ENCODE results near the gene ARHGAP29.

The ARHGAP29 gene

DNA sequence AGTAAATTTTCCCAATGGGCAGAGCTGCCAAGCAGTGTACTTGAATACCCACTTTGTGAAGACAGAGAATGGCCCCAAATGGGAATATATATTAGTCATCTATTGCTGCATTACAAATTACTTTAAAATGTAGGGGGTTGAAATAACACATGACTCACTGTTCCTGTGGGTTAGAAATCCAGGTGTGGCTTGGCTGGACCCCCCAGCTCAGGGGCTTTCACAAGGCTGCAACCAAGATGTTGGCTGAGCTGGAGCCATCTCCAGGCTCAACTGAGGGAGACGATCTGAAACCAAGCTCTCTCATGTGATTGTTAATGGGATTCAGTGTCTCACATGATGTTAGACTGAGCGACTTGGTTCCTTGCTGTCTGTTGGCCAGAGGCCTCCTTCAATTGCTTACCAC, 33.4 kb upstream of the ARHGAP29 start:
- Histone ChIP-seq H3K4me3 (ENCODE audit: insufficient read depth in 1 of 2, low read depth in 1 of 2, low read length in 2 of 2) (peak overlapping the region in 1 of 2 experiments; percentile 10), H3K23ac (ENCODE audit: low read length in 2 of 2) (no peak overlapping the region), H3K27me3 (ENCODE audit: control insufficient read depth in 1 of 2, insufficient read depth in 1 of 2, low read length in 2 of 2) (no peaks in the 10 kb centered on the region), H3K79me1 (replicated peaks; ENCODE audit: low read length, poor library complexity, severe bottlenecking) (peaks cover 5% of the 10 kb centered on the region), H4K91ac (ENCODE audit: low read length) (no peak overlapping the region), H3K9me3 (ENCODE audit: control insufficient read depth, low read length) (no peaks in the 10 kb centered on the region), H3K9ac (ENCODE audit: low read length) (peak overlapping the region; percentile 18), H2BK5ac (ENCODE audit: low read depth, low read length, poor library complexity, severe bottlenecking) (peak overlapping the region; percentile 46), H4K8ac (ENCODE audit: low read length) (no peak overlapping the region), H2BK120ac (ENCODE audit: low read depth, low read length) (no peak overlapping the region), H3K14ac (ENCODE audit: low read length in 2 of 2) (no peak overlapping the region), H2BK12ac (ENCODE audit: low read length in 2 of 2) (no peak overlapping the region), H3K27ac (ENCODE audit: low read length, poor library complexity, severe bottlenecking) (peak overlapping the region; percentile 95), H3K4ac (ENCODE audit: low read depth in 1 of 2, low read length in 2 of 2) (no peak overlapping the region), H3K36me3 (ENCODE audit: control insufficient read depth in 1 of 2, insufficient read depth in 2 of 2, low read depth in 1 of 2, low read length in 2 of 2) (no peaks in the 10 kb centered on the region), H3K4me1 (ENCODE audit: control insufficient read depth, insufficient read depth, low read depth, low read length) (peaks cover 4% of the 10 kb centered on the region), H2AK5ac (ENCODE audit: low read length, severe bottlenecking) (no peak overlapping the region), H3K18ac (ENCODE audit: low read depth in 1 of 2, low read length in 2 of 2) (peak overlapping the region in 1 of 2 experiments; percentile 14), H2AFZ (ENCODE audit: low read depth, low read length) (no peak overlapping the region), H3K4me2 (ENCODE audit: low read length, poor library complexity, severe bottlenecking) (no peak overlapping the region), H2BK15ac (ENCODE audit: low read depth, poor library complexity, severe bottlenecking) (no peak overlapping the region)
- peak; percentile 21 for DNase-seq
- WGBS: 82% methylated on average over 2 of the region's 2 CpGs

- peaks cover 5% of the 10 kb centered on the region for H3K79me1 ChIP-seq (replicated peaks; ENCODE audit: low read length, poor library complexity, severe bottlenecking)
- no peak for DNase-seq
- H3K4me2 ChIP-seq (ENCODE audit: low read length, poor library complexity, severe bottlenecking): no peak overlapping the region
- no peak overlapping the region for H2AFZ ChIP-seq (ENCODE audit: low read depth, low read length)
- H3K9ac ChIP-seq (ENCODE audit: low read length): no peak overlapping the region
- peak overlapping the region; percentile 95 for H3K27ac ChIP-seq (ENCODE audit: low read length, poor library complexity, severe bottlenecking)
- H3K14ac ChIP-seq (ENCODE audit: low read length in 2 of 2): no peak overlapping the region
- H2AK5ac ChIP-seq (ENCODE audit: low read length, severe bottlenecking): peak overlapping the region; percentile 72
- no peaks in the 10 kb centered on the region for H3K27me3 ChIP-seq (ENCODE audit: control insufficient read depth in 1 of 2, insufficient read depth in 1 of 2, low read length in 2 of 2)
- H4K91ac ChIP-seq (ENCODE audit: low read length): no peak overlapping the region
- no peak overlapping the region for H3K4me3 ChIP-seq (ENCODE audit: insufficient read depth in 1 of 2, low read depth in 1 of 2, low read length in 2 of 2)
- H3K4ac ChIP-seq (ENCODE audit: low read depth in 1 of 2, low read length in 2 of 2): no peak overlapping the region
- H3K36me3 ChIP-seq (ENCODE audit: control insufficient read depth in 1 of 2, insufficient read depth in 2 of 2, low read depth in 1 of 2, low read length in 2 of 2): no peaks in the 10 kb centered on the region
- no peak overlapping the region for H3K23ac ChIP-seq (ENCODE audit: low read length in 2 of 2)
- H2BK120ac ChIP-seq (ENCODE audit: low read depth, low read length): no peak overlapping the region
- no peak overlapping the region for H2BK15ac ChIP-seq (ENCODE audit: low read depth, poor library complexity, severe bottlenecking)
- no peaks in the 10 kb centered on the region for H3K9me3 ChIP-seq (ENCODE audit: control insufficient read depth, low read length)
- 100% methylated on average over 2 of the region's 2 CpGs for WGBS
- no peak overlapping the region for H3K18ac ChIP-seq (ENCODE audit: low read depth in 1 of 2, low read length in 2 of 2)
- H4K8ac ChIP-seq (ENCODE audit: low read length): no peak overlapping the region
- peak overlapping the region; percentile 47 for H2BK5ac ChIP-seq (ENCODE audit: low read depth, low read length, poor library complexity, severe bottlenecking)
- peaks cover 10% of the 10 kb centered on the region for H3K4me1 ChIP-seq (ENCODE audit: control insufficient read depth, insufficient read depth, low read depth, low read length)
- H2BK12ac ChIP-seq (ENCODE audit: low read length in 2 of 2): no peak overlapping the region
These were observed 32.5 kb upstream of the ARHGAP29 start for GRCh38 chr1:94269921-94270320.

GRCh38 chr1:94265906-94266305, 28.5 kb upstream of the ARHGAP29 start:
- Histone ChIP-seq H3K23ac (ENCODE audit: low read length in 2 of 2) (no peak overlapping the region), H2BK12ac (ENCODE audit: low read length in 2 of 2) (no peak overlapping the region)

GRCh38 chr1:94265011-94265422, 27.6 kb upstream of the ARHGAP29 start:
- Histone ChIP-seq H2AK5ac (ENCODE audit: low read length, severe bottlenecking) (peak overlapping the region; percentile 99), H3K79me1 (replicated peaks; ENCODE audit: low read length, poor library complexity, severe bottlenecking) (peaks cover 2% of the 10 kb centered on the region), H2BK15ac (ENCODE audit: low read depth, poor library complexity, severe bottlenecking) (peak overlapping the region; percentile 19), H2BK120ac (ENCODE audit: low read depth, low read length) (no peak overlapping the region), H3K14ac (ENCODE audit: low read length in 2 of 2) (peak overlapping the region in 1 of 2 experiments; percentile 15), H3K4me1 (ENCODE audit: control insufficient read depth, insufficient read depth, low read depth, low read length) (peaks cover 8% of the 10 kb centered on the region), H3K9me3 (ENCODE audit: control insufficient read depth, low read length) (no peaks in the 10 kb centered on the region), H3K4me2 (ENCODE audit: low read length, poor library complexity, severe bottlenecking) (peak overlapping the region; percentile 24), H3K27me3 (ENCODE audit: control insufficient read depth in 1 of 2, insufficient read depth in 1 of 2, low read length in 2 of 2) (no peaks in the 10 kb centered on the region), H2AFZ (ENCODE audit: low read depth, low read length) (no peak overlapping the region), H3K27ac (ENCODE audit: low read length, poor library complexity, severe bottlenecking) (peak overlapping the region; percentile 43), H4K8ac (ENCODE audit: low read length) (peak overlapping the region; percentile 55), H3K4me3 (ENCODE audit: insufficient read depth in 1 of 2, low read depth in 1 of 2, low read length in 2 of 2) (no peak overlapping the region), H2BK12ac (ENCODE audit: low read length in 2 of 2) (no peak overlapping the region), H3K9ac (ENCODE audit: low read length) (no peak overlapping the region), H2BK5ac (ENCODE audit: low read depth, low read length, poor library complexity, severe bottlenecking) (peak overlapping the region; percentile 71), H3K36me3 (ENCODE audit: control insufficient read depth in 1 of 2, insufficient read depth in 2 of 2, low read depth in 1 of 2, low read length in 2 of 2) (no peaks in the 10 kb centered on the region), H3K4ac (ENCODE audit: low read depth in 1 of 2, low read length in 2 of 2) (no peak overlapping the region), H3K23ac (ENCODE audit: low read length in 2 of 2) (no peak overlapping the region), H3K18ac (ENCODE audit: low read depth in 1 of 2, low read length in 2 of 2) (no peak overlapping the region), H4K91ac (ENCODE audit: low read length) (no peak overlapping the region)
- no peak for DNase-seq
- whole genome bisulfite sequencing: 88% methylated on average over 3 of the region's 3 CpGs

More at GRCh38 chr1:94265906-94266305, 28.5 kb upstream of the ARHGAP29 start:
- Histone ChIP-seq H2AK5ac (ENCODE audit: low read length, severe bottlenecking) (peak overlapping the region; percentile 93), H3K18ac (ENCODE audit: low read depth in 1 of 2, low read length in 2 of 2) (no peak overlapping the region), H4K8ac (ENCODE audit: low read length) (no peak overlapping the region), H3K4me3 (ENCODE audit: insufficient read depth in 1 of 2, low read depth in 1 of 2, low read length in 2 of 2) (no peak overlapping the region), H3K27me3 (ENCODE audit: control insufficient read depth in 1 of 2, insufficient read depth in 1 of 2, low read length in 2 of 2) (no peaks in the 10 kb centered on the region), H2AFZ (ENCODE audit: low read depth, low read length) (no peak overlapping the region), H2BK5ac (ENCODE audit: low read depth, low read length, poor library complexity, severe bottlenecking) (no peak overlapping the region), H3K9ac (ENCODE audit: low read length) (peak overlapping the region; percentile 37), H3K14ac (ENCODE audit: low read length in 2 of 2) (no peak overlapping the region), H3K27ac (ENCODE audit: low read length, poor library complexity, severe bottlenecking) (no peak overlapping the region), H3K4me2 (ENCODE audit: low read length, poor library complexity, severe bottlenecking) (no peak overlapping the region), H3K4ac (ENCODE audit: low read depth in 1 of 2, low read length in 2 of 2) (no peak overlapping the region), H3K79me1 (replicated peaks; ENCODE audit: low read length, poor library complexity, severe bottlenecking) (no peaks in the 10 kb centered on the region), H4K91ac (ENCODE audit: low read length) (no peak overlapping the region), H2BK15ac (ENCODE audit: low read depth, poor library complexity, severe bottlenecking) (no peak overlapping the region), H3K36me3 (ENCODE audit: control insufficient read depth in 1 of 2, insufficient read depth in 2 of 2, low read depth in 1 of 2, low read length in 2 of 2) (no peaks in the 10 kb centered on the region), H3K4me1 (ENCODE audit: control insufficient read depth, insufficient read depth, low read depth, low read length) (peaks cover 11% of the 10 kb centered on the region), H3K9me3 (ENCODE audit: control insufficient read depth, low read length) (no peaks in the 10 kb centered on the region), H2BK120ac (ENCODE audit: low read depth, low read length) (no peak overlapping the region)
- DNase-seq: no peak
- WGBS: 92% methylated on average over 2 of the region's 2 CpGs
